HEK293T (cell line): ENCODE data around the gene SLC49A3.

Source experiments
- CTCF ChIA-PET: fragments of 350-600 bp; formaldehyde crosslinking; extraction: SDS; loops from one replicate; lab custom pipeline; 2021; ENCODE audit warnings: antibody characterized with exemption, inconsistent platforms; lab: Yijun Ruan, JAX
- POLR2A ChIA-PET: fragments of 350-600 bp; formaldehyde crosslinking; extraction: SDS; loops from one replicate; lab custom pipeline; 2020; ENCODE audit warnings: antibody characterized with exemption, inconsistent platforms; lab: Yijun Ruan, JAX
- DNase-seq: peaks from one replicate; pipeline ENCODE4 v3.0.0; 2012; ENCODE audit warnings: mixed read lengths; ENCODE audit errors: extremely low spot score
- ARNT ChIP-seq: fragments of 450-650 bp; IDR thresholded peaks from 2 replicates; pipeline ENCODE4 v1.6.1; 2017; ENCODE audit warnings: mild to moderate bottlenecking
- BHLHE40 ChIP-seq: fragments of 450-650 bp; IDR thresholded peaks from 2 replicates; pipeline ENCODE4 v1.6.1; 2016; ENCODE audit warnings: mild to moderate bottlenecking, moderate library complexity, borderline replicate concordance
- CTBP1 ChIP-seq: fragments of 450-650 bp; IDR thresholded peaks from 2 replicates; pipeline ENCODE4 v1.6.1; 2016; ENCODE audit warnings: borderline replicate concordance
- ELF4 ChIP-seq: fragments of 450-650 bp; IDR thresholded peaks from 2 replicates; pipeline ENCODE4 v1.6.1; 2017; ENCODE audit warnings: antibody characterized with exemption
- FOXA1 ChIP-seq: fragments of 450-650 bp; IDR thresholded peaks from 2 replicates; pipeline ENCODE4 v1.6.1; 2016; ENCODE audit warnings: mild to moderate bottlenecking
- FOXK2 ChIP-seq: fragments of 450-650 bp; IDR thresholded peaks from 2 replicates; pipeline ENCODE4 v1.6.1; 2016; ENCODE audit warnings: mild to moderate bottlenecking
- FOXM1 ChIP-seq: fragments of 450-650 bp; IDR thresholded peaks from 2 replicates; pipeline ENCODE4 v1.6.1; 2017; ENCODE audit warnings: mild to moderate bottlenecking, borderline replicate concordance
- HDGF ChIP-seq: fragments of 450-650 bp; IDR thresholded peaks from 2 replicates; pipeline ENCODE4 v1.6.1; 2017; ENCODE audit warnings: antibody characterized with exemption, borderline replicate concordance
- L3MBTL2 ChIP-seq: fragments of 450-650 bp; conservative IDR thresholded peaks from 2 replicates; pipeline ENCODE4 v1.6.1; 2016; ENCODE audit warnings: mild to moderate bottlenecking
- LEF1 ChIP-seq: fragments of 450-650 bp; IDR thresholded peaks from 2 replicates; pipeline ENCODE4 v1.6.1; 2017; ENCODE audit warnings: mild to moderate bottlenecking, borderline replicate concordance
- NFRKB ChIP-seq: fragments of 450-650 bp; IDR thresholded peaks from 2 replicates; pipeline ENCODE4 v1.6.1; 2016; ENCODE audit warnings: mild to moderate bottlenecking, moderate library complexity
- PKNOX1 ChIP-seq: fragments of 450-650 bp; IDR thresholded peaks from 2 replicates; pipeline ENCODE4 v1.6.1; 2016
- SP1 ChIP-seq: fragments of 450-650 bp; IDR thresholded peaks from 2 replicates; pipeline ENCODE4 v1.6.1; 2017
- SUZ12 ChIP-seq: fragments of 450-650 bp; IDR thresholded peaks from 2 replicates; pipeline ENCODE4 v1.6.1; 2016; ENCODE audit warnings: mild to moderate bottlenecking
- TARDBP ChIP-seq: fragments of 450-650 bp; IDR thresholded peaks from 2 replicates; pipeline ENCODE4 v1.6.1; 2016
- ZNF384 ChIP-seq: fragments of 450-650 bp; IDR thresholded peaks from 2 replicates; pipeline ENCODE4 v1.6.1; 2016

SLC49A3 gene

GRCh38 chr4:651884-652642 lies 36.9 kb downstream of the SLC49A3 start:
- no peak for DNase-seq
- TF ChIP-seq SP1: no peak
- TF ChIP-seq ZNF384: no peak
- no peak for TF ChIP-seq L3MBTL2
- ChIA-PET CTCF (no interaction called here), POLR2A (interaction anchor here (0.9 kb wide), 1 partner anchor 22 kb away, joined by 3 read pairs; the partner anchor contains the start of genes ATP5ME and MYL5)

DNA sequence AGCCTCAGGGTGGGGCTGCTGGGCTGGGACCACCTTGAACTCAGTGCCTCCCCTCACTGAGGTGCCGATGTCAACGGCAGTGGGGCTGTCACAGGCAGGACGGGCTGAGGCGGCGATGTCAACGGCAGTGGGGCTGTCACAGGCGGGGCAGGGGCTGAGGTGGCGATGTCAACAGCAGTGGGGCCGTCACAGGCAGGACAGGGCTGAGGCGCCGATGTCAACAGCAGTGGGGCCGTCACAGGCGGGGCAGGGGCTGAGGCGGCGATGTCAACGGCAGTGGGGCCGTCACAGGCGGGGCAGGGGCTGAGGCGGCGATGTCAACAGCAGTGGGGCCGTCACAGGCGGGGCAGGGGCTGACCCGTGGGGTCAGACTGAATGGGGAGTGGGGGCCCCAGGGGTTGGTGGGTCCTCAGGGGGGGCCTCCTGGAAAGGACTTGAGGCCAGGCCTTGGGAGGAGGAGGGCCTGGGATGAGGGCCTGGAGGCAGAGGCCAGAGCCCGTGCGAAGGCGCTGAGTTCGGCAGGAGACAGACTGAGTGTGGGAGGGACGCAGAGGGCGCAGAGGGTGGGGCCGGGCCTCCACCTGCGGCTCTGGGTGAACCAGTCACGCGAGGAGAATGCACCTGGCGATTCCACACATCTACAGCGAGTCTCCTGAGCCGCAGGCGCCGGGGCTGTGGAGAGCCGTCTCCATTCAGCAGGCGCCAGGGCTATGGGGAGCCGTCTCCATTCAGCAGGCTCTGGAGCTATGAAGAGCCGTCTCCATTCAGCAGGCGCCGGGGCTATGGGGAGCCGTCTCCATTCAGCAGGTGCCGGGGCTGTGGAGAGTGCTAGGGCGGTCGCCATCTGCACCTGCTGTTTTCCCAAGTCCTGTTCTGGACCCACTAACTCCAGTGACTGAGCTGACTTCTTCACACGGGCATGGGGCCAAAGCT lies 37.7 kb downstream of the SLC49A3 start:
- no peak for DNase-seq
- ChIA-PET POLR2A (interaction anchor here (0.9 kb wide), 1 partner anchor 23 kb away, joined by 3 read pairs; the partner anchor contains the start of genes ATP5ME and MYL5), CTCF (no interaction called here)
- TF ChIP-seq SUZ12 (no peak), BHLHE40 (no peak), NFRKB (no peak), ARNT (no peak), TARDBP (no peak), ZNF384 (no peak), FOXK2 (no peak), ELF4 (no peak), PKNOX1 (no peak), LEF1 (no peak), FOXM1 (no peak), FOXA1 (no peak), HDGF (no peak), CTBP1 (no peak), SP1 (no peak), L3MBTL2 (no peak)

DNA sequence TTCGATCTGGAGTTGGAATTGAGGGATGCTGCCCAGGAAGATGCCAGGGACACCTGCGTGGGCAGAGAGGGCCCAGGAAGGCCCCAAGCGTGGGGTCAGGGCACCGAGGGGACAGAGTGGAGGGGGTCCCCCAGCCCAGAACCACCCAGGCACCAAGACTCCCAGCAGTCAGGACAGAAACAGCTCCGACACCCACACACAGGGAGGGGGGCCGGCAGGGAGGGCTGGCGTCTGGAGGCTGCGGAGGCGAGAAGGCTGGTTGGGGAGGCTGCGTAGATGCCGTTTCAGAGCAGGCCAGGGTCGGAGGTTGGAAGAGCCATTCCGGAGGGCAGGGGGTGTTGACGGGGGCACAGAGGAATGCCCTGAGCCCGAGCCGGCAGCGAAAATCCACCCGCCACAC lies 38.5 kb downstream of the SLC49A3 start:
- ChIA-PET CTCF (no interaction called here), POLR2A (no interaction called here)
- TF ChIP-seq HDGF (no peak), BHLHE40 (no peak), TARDBP (no peak)
- no peak for DNase-seq

DNA sequence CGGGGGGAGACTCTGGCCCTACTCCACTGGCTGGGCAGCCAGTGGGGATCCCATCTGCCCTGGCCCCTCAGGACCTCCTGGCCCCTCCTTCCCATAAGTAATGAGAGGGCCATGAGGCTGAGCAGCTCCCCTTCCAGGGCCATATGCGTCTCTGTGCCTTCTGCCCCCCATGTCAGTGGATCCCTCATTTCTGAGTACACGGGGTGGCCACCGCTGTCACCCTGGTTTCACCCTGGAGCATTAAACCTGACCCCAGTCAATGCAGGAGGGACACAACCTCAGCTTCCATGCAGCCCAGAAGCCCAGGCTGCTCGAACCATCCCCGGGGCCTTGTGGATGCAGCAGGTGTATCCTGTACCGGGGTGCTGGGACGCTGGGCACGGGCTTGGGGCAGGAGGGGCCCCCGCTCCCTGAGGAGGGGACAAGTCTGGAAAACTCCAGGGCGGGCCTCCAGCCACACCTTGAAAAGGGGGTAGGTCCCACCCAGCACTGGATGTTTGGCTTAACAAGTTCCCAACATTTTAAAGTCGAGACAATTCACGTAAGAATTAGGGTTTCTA lies 39.1 kb downstream of the SLC49A3 start:
- ChIA-PET POLR2A (no interaction called here), CTCF (no interaction called here)
- TF ChIP-seq L3MBTL2 (no peak), HDGF (no peak), PKNOX1 (no peak), CTBP1 (no peak), SP1 (no peak), LEF1 (no peak), NFRKB (no peak), ZNF384 (no peak), FOXM1 (no peak)
- no peak for DNase-seq

DNA sequence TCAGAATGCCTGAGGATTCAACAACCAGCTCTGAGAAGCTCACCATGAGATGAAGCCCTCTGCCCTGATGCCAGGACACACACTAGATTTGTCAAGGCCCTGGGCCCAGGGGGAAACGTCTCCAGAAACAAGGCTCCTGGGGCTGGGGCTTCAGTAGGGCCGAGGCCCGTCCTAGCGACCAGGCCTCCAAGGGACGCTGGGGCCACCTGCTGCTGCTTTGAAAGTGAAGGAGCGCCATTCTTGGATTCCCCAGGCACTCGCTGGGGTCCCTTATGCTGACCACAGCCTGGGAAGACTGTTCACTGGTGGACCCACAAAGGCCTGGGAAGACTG lies 39.7 kb downstream of the SLC49A3 start:
- TF ChIP-seq SP1 (no peak), HDGF (no peak), ARNT (no peak), ELF4 (no peak), TARDBP (no peak), LEF1 (no peak), BHLHE40 (no peak), FOXA1 (no peak), PKNOX1 (no peak), ZNF384 (no peak), L3MBTL2 (no peak), FOXK2 (no peak), NFRKB (no peak)
- CTCF ChIA-PET: no interaction called here
- POLR2A ChIA-PET: no interaction called here
- DNase-seq: no peak

- CTCF ChIA-PET: no interaction called here
Observed at GRCh38 chr4:648579-649292, 40.2 kb downstream of the SLC49A3 start.

More at GRCh38 chr4:648579-649292, 40.2 kb downstream of the SLC49A3 start:
- TF ChIP-seq BHLHE40: no peak
- POLR2A ChIA-PET: no interaction called here
- DNase-seq: no peak
